Fibroblast of pulmonary artery (primary cell): Measurements from ENCODE around the gene INSIG1.

Experiments used
- DNase-seq: peaks from one replicate; pipeline ENCODE4 v3.0.0-alpha.2; 2010; ENCODE audit warnings: low read depth
- H3K4me3 ChIP-seq: replicated peaks from 2 replicates; pipeline ENCODE4 v1.5.1; 2011; ENCODE audit warnings: low read depth, mild to moderate bottlenecking, control low read depth, low read length, moderate library complexity
- TF ChIP-seq, protein P1 (sequence below): IDR thresholded peaks from 2 replicates; pipeline ENCODE4 v1.5.1; 2011; ENCODE audit warnings: mild to moderate bottlenecking, control low read depth, low read length, inconsistent platforms; ENCODE audit errors: missing control alignments

Gene INSIG1

DNA sequence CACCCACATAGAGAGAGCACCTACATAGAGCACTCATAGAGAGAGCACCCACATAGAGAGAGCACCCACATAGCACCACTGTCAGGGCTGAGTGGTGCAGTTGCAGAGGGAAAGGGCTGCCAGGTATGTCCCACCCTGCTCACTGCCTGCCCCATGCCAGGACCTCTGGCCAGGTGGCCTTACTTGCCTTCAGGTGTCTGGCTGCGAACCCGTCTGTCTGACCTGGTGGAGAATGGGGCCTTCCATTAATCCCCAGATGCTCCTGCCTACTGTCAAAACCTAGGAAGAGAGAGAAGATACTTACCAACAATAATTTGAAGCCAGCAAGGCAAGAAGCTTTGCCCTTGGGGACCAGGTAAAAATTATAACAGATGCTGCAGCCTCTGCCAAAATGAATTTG, 51.1 kb downstream of the INSIG1 start:
- TF ChIP-seq, protein P1, sequence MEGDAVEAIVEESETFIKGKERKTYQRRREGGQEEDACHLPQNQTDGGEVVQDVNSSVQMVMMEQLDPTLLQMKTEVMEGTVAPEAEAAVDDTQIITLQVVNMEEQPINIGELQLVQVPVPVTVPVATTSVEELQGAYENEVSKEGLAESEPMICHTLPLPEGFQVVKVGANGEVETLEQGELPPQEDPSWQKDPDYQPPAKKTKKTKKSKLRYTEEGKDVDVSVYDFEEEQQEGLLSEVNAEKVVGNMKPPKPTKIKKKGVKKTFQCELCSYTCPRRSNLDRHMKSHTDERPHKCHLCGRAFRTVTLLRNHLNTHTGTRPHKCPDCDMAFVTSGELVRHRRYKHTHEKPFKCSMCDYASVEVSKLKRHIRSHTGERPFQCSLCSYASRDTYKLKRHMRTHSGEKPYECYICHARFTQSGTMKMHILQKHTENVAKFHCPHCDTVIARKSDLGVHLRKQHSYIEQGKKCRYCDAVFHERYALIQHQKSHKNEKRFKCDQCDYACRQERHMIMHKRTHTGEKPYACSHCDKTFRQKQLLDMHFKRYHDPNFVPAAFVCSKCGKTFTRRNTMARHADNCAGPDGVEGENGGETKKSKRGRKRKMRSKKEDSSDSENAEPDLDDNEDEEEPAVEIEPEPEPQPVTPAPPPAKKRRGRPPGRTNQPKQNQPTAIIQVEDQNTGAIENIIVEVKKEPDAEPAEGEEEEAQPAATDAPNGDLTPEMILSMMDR: no peak
- no peak overlapping the region for H3K4me3 ChIP-seq
- DNase-seq: no peak

DNA sequence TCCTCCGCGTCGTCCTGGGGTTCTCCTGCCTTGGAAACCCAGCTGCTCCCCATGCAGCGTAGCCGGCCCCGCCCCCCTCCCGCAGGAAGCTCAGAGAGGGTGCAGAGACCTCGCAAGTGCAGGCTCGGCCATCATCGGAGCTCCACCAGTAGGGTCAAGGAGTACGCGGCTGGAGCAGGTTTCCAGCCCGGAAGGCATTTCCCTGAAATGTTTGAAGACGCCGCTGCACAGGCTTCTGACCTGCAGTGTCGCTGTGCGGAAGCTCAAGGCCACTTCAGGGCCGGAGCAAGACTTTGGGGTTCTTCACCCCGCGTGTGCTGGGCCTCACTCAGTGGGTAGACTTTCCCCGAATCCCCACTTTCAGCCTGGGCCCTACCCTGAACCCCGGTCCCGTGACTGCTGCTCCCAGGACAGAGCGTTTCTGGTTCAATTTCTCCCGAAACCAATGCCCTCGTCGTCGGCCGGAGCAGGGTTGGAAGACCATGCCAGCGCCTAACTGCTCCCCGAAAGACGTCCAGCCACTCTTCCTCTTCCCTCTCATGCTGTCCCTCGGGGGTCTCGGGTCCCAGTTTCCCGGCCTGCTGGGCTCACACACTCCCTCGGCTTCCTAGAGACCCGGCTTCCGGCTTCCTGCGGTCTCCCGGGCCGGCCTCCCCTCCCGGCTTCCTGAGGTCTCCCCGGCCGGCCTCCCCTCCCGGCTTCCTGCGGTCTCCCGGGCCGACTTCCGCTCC, 52.1 kb downstream of the INSIG1 start:
- no peak for DNase-seq
- TF ChIP-seq, protein P1: no peak
- no peak overlapping the region for H3K4me3 ChIP-seq

DNA sequence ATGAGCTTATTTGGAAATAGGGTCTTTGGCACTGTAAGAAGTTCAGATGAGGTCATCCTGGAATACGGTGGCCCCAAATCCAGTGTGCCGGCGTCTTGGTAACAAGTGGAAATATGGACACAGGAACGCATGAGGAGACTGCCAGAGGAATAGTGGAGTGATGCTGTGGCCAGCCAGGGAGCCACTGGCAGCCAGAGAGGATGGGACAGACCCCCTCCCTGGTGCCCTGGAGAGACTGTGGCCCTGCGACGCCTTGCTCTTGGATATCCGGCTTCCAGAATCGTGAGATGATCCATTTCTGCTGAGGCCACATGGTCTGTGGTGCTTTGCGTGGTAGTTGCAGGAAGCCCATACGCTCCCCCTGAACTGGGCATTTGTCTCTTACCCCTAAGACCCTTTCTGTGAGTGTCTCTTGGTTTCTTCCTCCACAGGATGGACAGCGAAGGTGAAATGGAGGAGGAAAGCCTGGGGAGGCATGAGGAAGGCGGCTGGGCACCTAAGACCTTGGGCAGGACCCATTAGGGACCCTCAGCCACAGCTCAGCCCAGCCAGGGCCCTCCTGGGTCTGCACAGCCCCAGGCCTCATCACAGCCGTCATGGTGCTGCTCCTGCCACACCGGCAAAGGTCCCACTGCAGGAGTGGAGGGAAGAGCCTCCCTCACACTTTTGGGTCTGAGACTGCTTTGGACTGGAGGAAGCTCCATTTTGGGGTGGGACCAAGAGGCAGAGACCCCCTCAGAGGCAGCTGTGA, 53.6 kb downstream of the INSIG1 start:
- no peak for DNase-seq
- TF ChIP-seq, protein P1: no peak
- no peak overlapping the region for H3K4me3 ChIP-seq

DNA sequence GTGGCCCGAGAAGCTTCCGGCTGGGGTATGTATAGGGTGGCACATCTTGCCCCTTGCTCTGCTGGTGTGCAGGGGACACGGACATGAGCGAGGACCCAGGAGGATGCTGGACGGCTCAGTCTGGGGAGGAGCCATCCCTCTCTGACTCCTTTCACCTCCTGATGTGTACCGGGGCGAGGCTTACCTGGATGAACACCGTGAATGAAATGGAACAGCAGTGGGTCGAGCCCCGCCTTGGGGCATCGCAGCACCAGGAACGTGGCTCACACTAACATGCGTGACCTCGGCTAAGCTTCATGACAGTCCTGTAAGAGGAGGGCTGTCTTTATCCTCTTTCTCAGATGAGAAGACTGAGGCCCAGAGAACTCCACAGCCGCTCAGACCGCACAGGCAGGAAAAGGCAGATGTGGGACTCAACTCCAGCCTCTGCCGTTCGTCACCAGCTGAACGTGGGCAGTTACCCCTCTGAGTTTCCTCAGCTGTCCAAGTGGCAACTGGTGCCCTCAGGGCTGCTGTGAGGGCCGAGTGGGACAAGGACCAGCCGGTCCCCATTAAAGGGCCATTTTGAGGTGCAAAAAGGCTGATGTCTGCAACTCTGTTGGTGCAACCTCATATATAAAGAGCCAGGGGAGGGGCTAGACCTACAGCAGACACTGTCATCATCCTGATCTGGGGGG, 54.5 kb downstream of the INSIG1 start:
- TF ChIP-seq, protein P1: no peak
- DNase-seq: no peak

DNA sequence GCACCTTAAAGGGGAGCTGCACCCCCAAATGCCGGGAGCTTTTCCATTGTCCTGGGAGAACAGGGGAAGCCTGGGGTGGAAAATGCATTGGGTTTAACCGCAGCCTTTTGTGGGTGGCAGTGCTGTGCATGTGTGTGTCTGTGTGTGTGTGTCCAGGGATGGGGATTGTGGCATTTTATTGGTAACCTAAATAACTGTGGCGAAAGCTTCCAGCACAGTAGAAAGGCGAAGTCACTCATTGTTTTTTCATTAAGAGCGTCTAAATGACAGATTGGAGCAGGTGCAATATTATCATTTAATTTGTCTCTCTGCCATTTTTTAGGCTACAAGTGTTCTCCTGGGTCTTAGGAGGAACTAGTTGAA, 55.1 kb downstream of the INSIG1 start:
- DNase-seq: no peak
- no peak overlapping the region for H3K4me3 ChIP-seq
- TF ChIP-seq, protein P1: no peak

More for the DNA sequence above, 54.5 kb downstream of the INSIG1 start:
- no peak overlapping the region for H3K4me3 ChIP-seq

DNA sequence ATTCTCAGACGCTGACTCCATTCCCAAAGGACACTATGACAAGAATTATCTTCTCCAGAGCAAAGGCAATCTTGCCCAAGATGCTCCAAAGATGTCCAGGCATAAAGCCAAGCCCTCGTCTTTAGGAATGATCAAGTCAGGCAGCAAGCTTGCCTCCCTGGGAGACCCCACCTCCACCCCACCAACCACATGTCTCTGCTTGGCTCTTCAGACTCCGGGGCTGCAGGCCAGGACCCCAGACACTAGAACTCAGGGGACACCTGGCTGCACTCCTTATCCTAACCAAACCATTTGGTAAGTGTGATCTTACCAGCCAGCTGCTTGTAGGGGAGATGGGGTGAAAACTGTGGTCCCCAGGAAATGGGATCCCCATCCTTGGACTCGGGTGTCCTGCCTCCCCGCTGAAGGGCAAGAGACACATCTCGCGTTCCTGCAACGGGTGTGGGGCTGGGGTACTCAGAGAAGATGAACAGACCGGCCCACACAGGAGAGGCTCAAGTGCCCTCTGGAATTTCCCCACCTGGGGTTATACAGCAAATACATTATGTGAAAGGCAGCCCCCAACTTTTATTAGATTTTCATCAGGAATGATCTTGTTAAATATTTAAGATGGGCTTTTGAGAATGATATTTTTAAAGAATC, 55.7 kb downstream of the INSIG1 start:
- no peak overlapping the region for H3K4me3 ChIP-seq
- TF ChIP-seq, protein P1: no peak
- no peak for DNase-seq
